ENCODE results near the gene TMEM108.

TMEM108 gene

GRCh38 chr3:133192363-133192945 is 154.3 kb downstream of the TMEM108 start:
- Histone ChIP-seq H3K27me3 (ENCODE audit: control insufficient read depth, insufficient read depth, low read length) (no peaks in the 10 kb centered on the region), H3K36me3 (ENCODE audit: control insufficient read depth, insufficient read depth, low read length) (no peaks in the 10 kb centered on the region), H3K9me3 (ENCODE audit: control insufficient read depth, insufficient read depth, low read length) (no peaks in the 10 kb centered on the region), H3K27ac (ENCODE audit: low read depth, low read length) (no peak overlapping the region), H3K9ac (ENCODE audit: low read depth, low read length) (no peak overlapping the region), H3K4me1 (ENCODE audit: control insufficient read depth, insufficient read depth, low read length) (peaks cover 10% of the 10 kb centered on the region), H3K4me3 (ENCODE audit: low read depth, low read length) (no peak overlapping the region)

- Histone ChIP-seq H3K9ac (ENCODE audit: low read depth, low read length) (no peak overlapping the region), H3K9me3 (ENCODE audit: control insufficient read depth, insufficient read depth, low read length) (no peaks in the 10 kb centered on the region), H3K27me3 (ENCODE audit: control insufficient read depth, insufficient read depth, low read length) (no peaks in the 10 kb centered on the region), H3K4me1 (ENCODE audit: control insufficient read depth, insufficient read depth, low read length) (peaks cover 10% of the 10 kb centered on the region), H3K27ac (ENCODE audit: low read depth, low read length) (no peak overlapping the region), H3K36me3 (ENCODE audit: control insufficient read depth, insufficient read depth, low read length) (no peaks in the 10 kb centered on the region), H3K4me3 (ENCODE audit: low read depth, low read length) (no peak overlapping the region)
Measured at GRCh38 chr3:133192967-133193366, 154.8 kb downstream of the TMEM108 start.

- H3K9me3 ChIP-seq (ENCODE audit: control insufficient read depth, insufficient read depth, low read length), result peaks cover 11% of the 10 kb centered on the region
- no peaks in the 10 kb centered on the region for H3K27me3 ChIP-seq (ENCODE audit: control insufficient read depth, insufficient read depth, low read length)
Measured at GRCh38 chr3:133196527-133196926, 158.3 kb downstream of the TMEM108 start.

GRCh38 chr3:133197619-133198018 is 159.4 kb downstream of the TMEM108 start:
- no peak overlapping the region for H3K4me3 ChIP-seq (ENCODE audit: low read depth, low read length)
- no peaks in the 10 kb centered on the region for H3K36me3 ChIP-seq (ENCODE audit: control insufficient read depth, insufficient read depth, low read length)
- H3K9me3 ChIP-seq (ENCODE audit: control insufficient read depth, insufficient read depth, low read length), result peaks cover 11% of the 10 kb centered on the region
- no peak overlapping the region for H3K27ac ChIP-seq (ENCODE audit: low read depth, low read length)
- H3K9ac ChIP-seq (ENCODE audit: low read depth, low read length), result no peak overlapping the region
- H3K4me1 ChIP-seq (ENCODE audit: control insufficient read depth, insufficient read depth, low read length), result peaks cover 3% of the 10 kb centered on the region; the same call in 1 of the 2 replicates
- H3K27me3 ChIP-seq (ENCODE audit: control insufficient read depth, insufficient read depth, low read length), result no peaks in the 10 kb centered on the region

More at GRCh38 chr3:133196527-133196926, 158.3 kb downstream of the TMEM108 start:
- Histone ChIP-seq H3K36me3 (ENCODE audit: control insufficient read depth, insufficient read depth, low read length) (no peaks in the 10 kb centered on the region), H3K27ac (ENCODE audit: low read depth, low read length) (no peak overlapping the region), H3K4me1 (ENCODE audit: control insufficient read depth, insufficient read depth, low read length) (peaks cover 10% of the 10 kb centered on the region), H3K9ac (ENCODE audit: low read depth, low read length) (no peak overlapping the region), H3K4me3 (ENCODE audit: low read depth, low read length) (no peak overlapping the region)

GRCh38 chr3:133206921-133207320 is 168.7 kb downstream of the TMEM108 start:
- H3K27me3 ChIP-seq (ENCODE audit: control insufficient read depth, insufficient read depth, low read length), result no peaks in the 10 kb centered on the region
- H3K9ac ChIP-seq (ENCODE audit: low read depth, low read length), result no peak overlapping the region
- H3K27ac ChIP-seq (ENCODE audit: low read depth, low read length), result peak overlapping the region; percentile 91

GRCh38 chr3:133208184-133208583 is 170.0 kb downstream of the TMEM108 start:
- H3K27ac ChIP-seq (ENCODE audit: low read depth, low read length), result no peak overlapping the region
- H3K27me3 ChIP-seq (ENCODE audit: control insufficient read depth, insufficient read depth, low read length), result no peaks in the 10 kb centered on the region
- no peaks in the 10 kb centered on the region for H3K36me3 ChIP-seq (ENCODE audit: control insufficient read depth, insufficient read depth, low read length)
- H3K4me1 ChIP-seq (ENCODE audit: control insufficient read depth, insufficient read depth, low read length), result peaks cover 49% of the 10 kb centered on the region
- H3K9ac ChIP-seq (ENCODE audit: low read depth, low read length), result no peak overlapping the region
- no peak overlapping the region for H3K4me3 ChIP-seq (ENCODE audit: low read depth, low read length)
- H3K9me3 ChIP-seq (ENCODE audit: control insufficient read depth, insufficient read depth, low read length), result no peaks in the 10 kb centered on the region

More at GRCh38 chr3:133206921-133207320, 168.7 kb downstream of the TMEM108 start:
- H3K4me1 ChIP-seq (ENCODE audit: control insufficient read depth, insufficient read depth, low read length), result peaks cover 38% of the 10 kb centered on the region
- H3K36me3 ChIP-seq (ENCODE audit: control insufficient read depth, insufficient read depth, low read length), result no peaks in the 10 kb centered on the region
- no peak overlapping the region for H3K4me3 ChIP-seq (ENCODE audit: low read depth, low read length)
- no peaks in the 10 kb centered on the region for H3K9me3 ChIP-seq (ENCODE audit: control insufficient read depth, insufficient read depth, low read length)

- no peak overlapping the region for H3K4me3 ChIP-seq (ENCODE audit: low read depth, low read length)
- peaks cover 54% of the 10 kb centered on the region for H3K4me1 ChIP-seq (ENCODE audit: control insufficient read depth, insufficient read depth, low read length)
- H3K27ac ChIP-seq (ENCODE audit: low read depth, low read length), result no peak overlapping the region
- H3K9me3 ChIP-seq (ENCODE audit: control insufficient read depth, insufficient read depth, low read length), result no peaks in the 10 kb centered on the region
- no peaks in the 10 kb centered on the region for H3K36me3 ChIP-seq (ENCODE audit: control insufficient read depth, insufficient read depth, low read length)
- H3K9ac ChIP-seq (ENCODE audit: low read depth, low read length), result no peak overlapping the region
- no peaks in the 10 kb centered on the region for H3K27me3 ChIP-seq (ENCODE audit: control insufficient read depth, insufficient read depth, low read length)
Measured at GRCh38 chr3:133209871-133210550, 171.8 kb downstream of the TMEM108 start.

- no peak overlapping the region for H3K9ac ChIP-seq (ENCODE audit: low read depth, low read length)
- H3K36me3 ChIP-seq (ENCODE audit: control insufficient read depth, insufficient read depth, low read length), result no peaks in the 10 kb centered on the region
- H3K4me1 ChIP-seq (ENCODE audit: control insufficient read depth, insufficient read depth, low read length), result peaks cover 54% of the 10 kb centered on the region
- H3K27ac ChIP-seq (ENCODE audit: low read depth, low read length), result no peak overlapping the region
- no peak overlapping the region for H3K4me3 ChIP-seq (ENCODE audit: low read depth, low read length)
- H3K9me3 ChIP-seq (ENCODE audit: control insufficient read depth, insufficient read depth, low read length), result no peaks in the 10 kb centered on the region
- H3K27me3 ChIP-seq (ENCODE audit: control insufficient read depth, insufficient read depth, low read length), result no peaks in the 10 kb centered on the region
Measured at GRCh38 chr3:133210656-133211055, 172.5 kb downstream of the TMEM108 start.

GRCh38 chr3:133211449-133211848 is 173.3 kb downstream of the TMEM108 start:
- Histone ChIP-seq H3K4me3 (ENCODE audit: low read depth, low read length) (peak overlapping the region; percentile 15; the same call in 1 of the 2 replicates), H3K36me3 (ENCODE audit: control insufficient read depth, insufficient read depth, low read length) (no peaks in the 10 kb centered on the region), H3K4me1 (ENCODE audit: control insufficient read depth, insufficient read depth, low read length) (peaks cover 53% of the 10 kb centered on the region), H3K27me3 (ENCODE audit: control insufficient read depth, insufficient read depth, low read length) (no peaks in the 10 kb centered on the region), H3K9ac (ENCODE audit: low read depth, low read length) (no peak overlapping the region), H3K27ac (ENCODE audit: low read depth, low read length) (peak overlapping the region; percentile 81), H3K9me3 (ENCODE audit: control insufficient read depth, insufficient read depth, low read length) (no peaks in the 10 kb centered on the region)

GRCh38 chr3:133211856-133212255 is 173.7 kb downstream of the TMEM108 start:
- H3K27me3 ChIP-seq (ENCODE audit: control insufficient read depth, insufficient read depth, low read length), result no peaks in the 10 kb centered on the region

GRCh38 chr3:133213937-133214336 is 175.7 kb downstream of the TMEM108 start:
- H3K27me3 ChIP-seq (ENCODE audit: control insufficient read depth, insufficient read depth, low read length), result no peaks in the 10 kb centered on the region

More at GRCh38 chr3:133211856-133212255, 173.7 kb downstream of the TMEM108 start:
- Histone ChIP-seq H3K4me3 (ENCODE audit: low read depth, low read length) (no peak overlapping the region), H3K4me1 (ENCODE audit: control insufficient read depth, insufficient read depth, low read length) (peaks cover 49% of the 10 kb centered on the region), H3K27ac (ENCODE audit: low read depth, low read length) (peak overlapping the region; percentile 81), H3K9ac (ENCODE audit: low read depth, low read length) (0 out of 2 replicates have a peak overlapping the region, but pooled peaks have one; percentile 16), H3K36me3 (ENCODE audit: control insufficient read depth, insufficient read depth, low read length) (no peaks in the 10 kb centered on the region), H3K9me3 (ENCODE audit: control insufficient read depth, insufficient read depth, low read length) (no peaks in the 10 kb centered on the region)

More at GRCh38 chr3:133213937-133214336, 175.7 kb downstream of the TMEM108 start:
- Histone ChIP-seq H3K36me3 (ENCODE audit: control insufficient read depth, insufficient read depth, low read length) (no peaks in the 10 kb centered on the region), H3K27ac (ENCODE audit: low read depth, low read length) (no peak overlapping the region), H3K4me3 (ENCODE audit: low read depth, low read length) (no peak overlapping the region), H3K9me3 (ENCODE audit: control insufficient read depth, insufficient read depth, low read length) (no peaks in the 10 kb centered on the region), H3K9ac (ENCODE audit: low read depth, low read length) (no peak overlapping the region), H3K4me1 (ENCODE audit: control insufficient read depth, insufficient read depth, low read length) (peaks cover 38% of the 10 kb centered on the region)
